HEK293 (cell line): Measurements from ENCODE around the gene ZFTA.
A peak's percentile ranks its signal among the peaks of the same experiment; 100 is the strongest.

Experiments used
- CTCF ChIA-PET: fragments of 350-600 bp; formaldehyde crosslinking; extraction: SDS; loops from one replicate; lab custom pipeline; 2021; ENCODE audit warnings: antibody characterized with exemption; lab: Yijun Ruan, JAX
- POLR2A ChIA-PET: fragments of 300-600 bp; formaldehyde crosslinking; extraction: SDS; loops from one replicate; lab custom pipeline; 2020; ENCODE audit warnings: antibody characterized with exemption, inconsistent platforms; lab: Yijun Ruan, JAX
- H3K27ac ChIP-seq: fragments of 200-500 bp; sonication (Bioruptor generic); 2 replicates; pipeline ENCODE4 v1.5.1; 2014; ENCODE audit warnings: low read depth, low read length, control low read depth, inconsistent platforms; ENCODE audit errors: extremely low read depth
- H3K36me3 ChIP-seq, 2 experiments: fragments of 200-500 bp in 1 of 2; sonication (Bioruptor generic) in 1 of 2; 1 replicate in 1 of 2; 2 replicates in 1 of 2; pipeline ENCODE4 v1.5.1; 2014 to 2017; ENCODE audit warnings: inconsistent platforms in 2 of 2, low read length in 2 of 2; ENCODE audit not compliant: control insufficient read depth in 2 of 2, insufficient read depth in 1 of 2
- H3K4me1 ChIP-seq: fragments of 200-500 bp; sonication (Bioruptor generic); 2 replicates; pipeline ENCODE4 v1.5.1; 2014; ENCODE audit warnings: mild to moderate bottlenecking, low read length, inconsistent platforms; ENCODE audit not compliant: control insufficient read depth, insufficient read depth
- H3K4me3 ChIP-seq: 2 replicates; pipeline ENCODE4 v1.5.1; 2011; ENCODE audit warnings: low read depth, mild to moderate bottlenecking, control low read depth, low read length, moderate library complexity
- H3K9me3 ChIP-seq: fragments of 200-500 bp; sonication (Bioruptor generic); 2 replicates; pipeline ENCODE4 v1.5.1; 2014; ENCODE audit warnings: low read depth, low read length, inconsistent platforms; ENCODE audit not compliant: control insufficient read depth, insufficient read depth
- BCL11A ChIP-seq: fragments of 450-650 bp; formaldehyde crosslinking; IDR thresholded peaks from 2 replicates; pipeline ENCODE4 v1.5.1; 2016; ENCODE audit warnings: low read depth, missing biosample characterization, missing genetic modification characterization
- HOXA7 ChIP-seq: sonication (generic); formaldehyde crosslinking; IDR thresholded peaks from 2 replicates; pipeline ENCODE4 v1.8.1; 2022; ENCODE audit warnings: missing genetic modification reagents, borderline replicate concordance
- IKZF3 ChIP-seq: fragments of 450-650 bp; IDR thresholded peaks from 2 replicates; pipeline ENCODE4 v1.5.0; 2018; ENCODE audit warnings: missing biosample characterization, mild to moderate bottlenecking, missing genetic modification characterization, moderate library complexity
- KLF8 ChIP-seq: fragments of 450-650 bp; formaldehyde crosslinking; IDR thresholded peaks from 2 replicates; pipeline ENCODE4 v1.5.1; 2016; ENCODE audit warnings: missing biosample characterization, missing genetic modification characterization
- REPIN1 ChIP-seq: fragments of 450-650 bp; formaldehyde crosslinking; IDR thresholded peaks from 2 replicates; pipeline ENCODE4 v1.5.1; 2017; ENCODE audit warnings: missing biosample characterization, missing genetic modification characterization, low read depth
- ZNF184 ChIP-seq: fragments of 450-650 bp; IDR thresholded peaks from 2 replicates; pipeline ENCODE4 v1.5.1; 2018; ENCODE audit warnings: missing biosample characterization, mild to moderate bottlenecking, missing genetic modification characterization
- ZNF202 ChIP-seq: fragments of 450-650 bp; formaldehyde crosslinking; IDR thresholded peaks from 2 replicates; pipeline ENCODE4 v1.5.1; 2016; ENCODE audit warnings: missing biosample characterization, missing genetic modification characterization, borderline replicate concordance
- ZNF449 ChIP-seq: fragments of 450-650 bp; formaldehyde crosslinking; IDR thresholded peaks from 2 replicates; pipeline ENCODE4 v1.5.1; 2017; ENCODE audit warnings: missing biosample characterization, mild to moderate bottlenecking, missing genetic modification characterization, moderate library complexity
- ZNF501 ChIP-seq: fragments of 450-650 bp; formaldehyde crosslinking; IDR thresholded peaks from 2 replicates; pipeline ENCODE4 v1.5.1; 2016; ENCODE audit warnings: missing biosample characterization, missing genetic modification characterization
- ZNF549 ChIP-seq: fragments of 450-650 bp; IDR thresholded peaks from 2 replicates; pipeline ENCODE4 v1.5.1; 2018; ENCODE audit warnings: missing biosample characterization, missing genetic modification characterization, mild to moderate bottlenecking, inconsistent platforms, moderate library complexity
- ZNF561 ChIP-seq: fragments of 450-650 bp; IDR thresholded peaks from 2 replicates; pipeline ENCODE4 v1.5.1; 2018; ENCODE audit warnings: missing biosample characterization, missing genetic modification characterization, borderline replicate concordance
- ZNF830 ChIP-seq: fragments of 450-650 bp; IDR thresholded peaks from 2 replicates; pipeline ENCODE4 v1.5.0; 2018; ENCODE audit warnings: missing biosample characterization, missing genetic modification characterization, low read depth, mild to moderate bottlenecking, moderate library complexity
- TF ChIP-seq, protein P1 (sequence below): fragments of 450-650 bp; formaldehyde crosslinking; optimal IDR thresholded peaks from 2 replicates; pipeline ENCODE3; 2016; ENCODE audit warnings: missing biosample characterization, mild to moderate bottlenecking, missing genetic modification characterization
- TF ChIP-seq, protein P2 (sequence below): fragments of 450-650 bp; formaldehyde crosslinking; IDR thresholded peaks from 2 replicates; pipeline ENCODE4 v1.5.1; 2016; ENCODE audit warnings: missing biosample characterization, missing genetic modification characterization, borderline replicate concordance
- TF ChIP-seq, protein P3 (sequence below): fragments of 450-650 bp; formaldehyde crosslinking; IDR thresholded peaks from 2 replicates; pipeline ENCODE4 v1.5.1; 2016; ENCODE audit warnings: missing biosample characterization, missing genetic modification characterization
- TF ChIP-seq, protein P4 (sequence below): fragments of 450-650 bp; formaldehyde crosslinking; IDR thresholded peaks from 2 replicates; pipeline ENCODE4 v1.5.1; 2017; ENCODE audit warnings: missing biosample characterization, missing genetic modification characterization

ZFTA gene

DNA sequence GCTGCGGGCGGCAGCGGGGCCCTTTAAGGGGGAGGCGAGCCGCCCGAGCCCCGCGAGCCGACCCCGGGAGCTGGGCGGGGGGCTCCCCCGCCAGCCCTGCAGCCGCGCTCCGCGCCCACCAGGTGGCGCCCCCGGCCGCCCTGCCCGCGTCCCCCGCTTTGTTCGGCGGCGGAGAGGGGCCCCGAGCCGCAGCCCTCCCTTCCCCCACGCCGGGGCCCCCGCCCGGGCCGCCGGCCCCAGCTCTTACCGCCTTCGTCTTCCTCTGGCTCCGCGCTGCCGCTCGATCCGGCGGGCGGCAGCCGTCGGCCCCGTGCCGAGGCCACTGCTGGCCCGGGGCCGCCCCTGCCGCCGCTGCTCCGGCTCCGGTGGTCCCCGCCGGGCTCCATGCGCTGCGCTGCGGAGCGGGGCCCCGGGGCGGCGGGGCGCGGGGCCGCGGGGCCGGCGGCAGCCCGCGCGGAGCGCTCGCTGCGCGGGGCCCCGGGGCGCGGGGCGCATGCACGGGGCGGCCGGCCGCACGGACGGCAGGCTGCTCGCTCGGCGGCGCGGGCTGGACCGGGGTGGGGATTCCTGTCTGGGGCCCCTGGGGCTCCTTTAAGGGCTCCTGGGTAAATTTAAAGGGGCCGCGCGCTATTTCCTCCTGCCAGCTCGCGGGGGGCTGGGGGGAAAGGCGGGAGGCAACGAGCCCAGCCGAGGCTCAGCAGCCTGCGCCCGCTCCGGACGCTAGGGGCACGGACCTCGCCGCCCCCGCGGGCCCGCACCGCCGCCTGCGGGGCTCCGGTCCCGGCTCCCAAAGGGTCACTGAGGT lies at the start of gene ZFTA:
TSS of gene ZFTA (minus strand) at position 539 of the 805 bp plus-strand sequence. CDS start at position 386, 153 bp downstream.
- ChIA-PET CTCF (interaction anchor here (0.6 to 2.7 kb wide), 21 partner anchors 8 to 862 kb away, joined by 3 to 14 read pairs (median 4); no protein-coding TSS in a partner anchor), POLR2A (interaction anchor here (1.0 to 2.3 kb wide), 6 partner anchors 11 to 177 kb away, joined by 3 to 10 read pairs (median 6); partner anchors contain the start of genes MARK2 and RTN3)
- Histone ChIP-seq H3K4me3 (peak within 1 kb of the TSS; percentile 51), H3K9me3 (no peaks in the 10 kb centered on the region), H3K27ac (peak within 1 kb of the TSS; percentile 71; the same call in 1 of the 2 replicates), H3K4me1 (no peaks in the 10 kb centered on the region), H3K36me3 (peaks cover 0 to 21% of the 10 kb centered on the region in 2 experiments; a peak in 1 of 3 replicates)
- peak; percentile 30; the same call in 1 of the 2 replicates for TF ChIP-seq ZNF561 (tag by site-specific recombination)
- TF ChIP-seq, protein P1, sequence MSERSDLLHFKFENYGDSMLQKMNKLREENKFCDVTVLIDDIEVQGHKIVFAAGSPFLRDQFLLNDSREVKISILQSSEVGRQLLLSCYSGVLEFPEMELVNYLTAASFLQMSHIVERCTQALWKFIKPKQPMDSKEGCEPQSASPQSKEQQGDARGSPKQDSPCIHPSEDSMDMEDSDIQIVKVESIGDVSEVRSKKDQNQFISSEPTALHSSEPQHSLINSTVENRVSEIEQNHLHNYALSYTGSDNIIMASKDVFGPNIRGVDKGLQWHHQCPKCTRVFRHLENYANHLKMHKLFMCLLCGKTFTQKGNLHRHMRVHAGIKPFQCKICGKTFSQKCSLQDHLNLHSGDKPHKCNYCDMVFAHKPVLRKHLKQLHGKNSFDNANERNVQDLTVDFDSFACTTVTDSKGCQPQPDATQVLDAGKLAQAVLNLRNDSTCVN: peak; percentile 24
- no peak for TF ChIP-seq ZNF449 (tag by site-specific recombination)
- TF ChIP-seq IKZF3 (tag by site-specific recombination): 0 out of 2 replicates have a peak, but pooled peaks have one; percentile 6
- TF ChIP-seq, protein P2, sequence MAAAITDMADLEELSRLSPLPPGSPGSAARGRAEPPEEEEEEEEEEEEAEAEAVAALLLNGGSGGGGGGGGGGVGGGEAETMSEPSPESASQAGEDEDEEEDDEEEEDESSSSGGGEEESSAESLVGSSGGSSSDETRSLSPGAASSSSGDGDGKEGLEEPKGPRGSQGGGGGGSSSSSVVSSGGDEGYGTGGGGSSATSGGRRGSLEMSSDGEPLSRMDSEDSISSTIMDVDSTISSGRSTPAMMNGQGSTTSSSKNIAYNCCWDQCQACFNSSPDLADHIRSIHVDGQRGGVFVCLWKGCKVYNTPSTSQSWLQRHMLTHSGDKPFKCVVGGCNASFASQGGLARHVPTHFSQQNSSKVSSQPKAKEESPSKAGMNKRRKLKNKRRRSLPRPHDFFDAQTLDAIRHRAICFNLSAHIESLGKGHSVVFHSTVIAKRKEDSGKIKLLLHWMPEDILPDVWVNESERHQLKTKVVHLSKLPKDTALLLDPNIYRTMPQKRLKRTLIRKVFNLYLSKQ (tag by site-specific recombination): no peak

DNA sequence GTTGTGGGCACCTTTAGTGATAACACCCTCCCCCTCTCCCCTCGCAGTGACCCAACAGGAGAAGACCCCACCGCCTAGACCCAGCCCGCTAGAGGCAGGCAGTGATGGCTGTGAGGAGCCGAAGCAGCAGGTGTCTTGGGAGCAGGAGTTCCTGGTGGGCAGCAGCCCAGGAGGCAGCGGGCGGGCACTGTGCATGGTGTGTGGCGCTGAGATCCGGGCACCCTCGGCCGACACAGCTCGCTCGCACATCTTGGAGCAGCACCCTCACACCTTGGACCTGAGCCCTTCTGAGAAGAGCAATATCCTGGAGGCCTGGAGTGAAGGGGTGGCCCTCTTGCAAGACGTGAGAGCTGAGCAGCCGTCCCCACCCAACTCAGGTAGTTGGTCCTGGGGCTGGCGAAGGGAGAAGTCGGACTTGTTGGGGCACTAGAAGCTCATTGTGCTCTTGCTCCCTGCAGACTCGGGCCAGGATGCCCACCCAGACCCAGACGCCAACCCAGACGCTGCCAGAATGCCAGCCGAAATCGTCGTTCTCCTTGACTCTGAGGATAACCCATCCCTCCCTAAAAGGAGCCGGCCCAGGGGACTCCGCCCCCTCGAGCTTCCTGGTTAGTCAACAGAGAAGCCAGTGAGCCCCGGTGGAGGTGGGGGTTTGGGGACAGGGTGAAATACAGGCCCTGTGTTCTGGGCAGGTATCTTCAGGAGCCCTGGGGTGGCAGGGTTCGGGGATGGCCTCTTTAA lies 49.4 kb upstream of the ZFTA start:
- Histone ChIP-seq H3K4me3 (no peak overlapping the region), H3K9me3 (no peaks in the 10 kb centered on the region), H3K4me1 (no peaks in the 10 kb centered on the region), H3K27ac (no peak overlapping the region), H3K36me3 (peaks cover 15 to 81% of the 10 kb centered on the region in 2 experiments; a peak in 2 of 3 replicates)
- ChIA-PET CTCF (interaction anchor here (0.9 to 1.5 kb wide), 4 partner anchors 11 to 338 kb away, joined by 3 to 5 read pairs (median 4); no protein-coding TSS in a partner anchor), POLR2A (interaction anchor here (0.6 kb wide), 1 partner anchor 144 kb away, joined by 9 read pairs; no protein-coding TSS in a partner anchor)
- TF ChIP-seq HOXA7 (CRISPR knock-in tag): no peak
- no peak for TF ChIP-seq KLF8 (tag by site-specific recombination)
- no peak for TF ChIP-seq ZNF830 (tag by site-specific recombination)
- no peak for TF ChIP-seq ZNF184 (tag by site-specific recombination)
- TF ChIP-seq ZNF549 (tag by site-specific recombination): no peak
- no peak for TF ChIP-seq ZNF501
- TF ChIP-seq BCL11A (tag by site-specific recombination): no peak
- TF ChIP-seq, protein P3, sequence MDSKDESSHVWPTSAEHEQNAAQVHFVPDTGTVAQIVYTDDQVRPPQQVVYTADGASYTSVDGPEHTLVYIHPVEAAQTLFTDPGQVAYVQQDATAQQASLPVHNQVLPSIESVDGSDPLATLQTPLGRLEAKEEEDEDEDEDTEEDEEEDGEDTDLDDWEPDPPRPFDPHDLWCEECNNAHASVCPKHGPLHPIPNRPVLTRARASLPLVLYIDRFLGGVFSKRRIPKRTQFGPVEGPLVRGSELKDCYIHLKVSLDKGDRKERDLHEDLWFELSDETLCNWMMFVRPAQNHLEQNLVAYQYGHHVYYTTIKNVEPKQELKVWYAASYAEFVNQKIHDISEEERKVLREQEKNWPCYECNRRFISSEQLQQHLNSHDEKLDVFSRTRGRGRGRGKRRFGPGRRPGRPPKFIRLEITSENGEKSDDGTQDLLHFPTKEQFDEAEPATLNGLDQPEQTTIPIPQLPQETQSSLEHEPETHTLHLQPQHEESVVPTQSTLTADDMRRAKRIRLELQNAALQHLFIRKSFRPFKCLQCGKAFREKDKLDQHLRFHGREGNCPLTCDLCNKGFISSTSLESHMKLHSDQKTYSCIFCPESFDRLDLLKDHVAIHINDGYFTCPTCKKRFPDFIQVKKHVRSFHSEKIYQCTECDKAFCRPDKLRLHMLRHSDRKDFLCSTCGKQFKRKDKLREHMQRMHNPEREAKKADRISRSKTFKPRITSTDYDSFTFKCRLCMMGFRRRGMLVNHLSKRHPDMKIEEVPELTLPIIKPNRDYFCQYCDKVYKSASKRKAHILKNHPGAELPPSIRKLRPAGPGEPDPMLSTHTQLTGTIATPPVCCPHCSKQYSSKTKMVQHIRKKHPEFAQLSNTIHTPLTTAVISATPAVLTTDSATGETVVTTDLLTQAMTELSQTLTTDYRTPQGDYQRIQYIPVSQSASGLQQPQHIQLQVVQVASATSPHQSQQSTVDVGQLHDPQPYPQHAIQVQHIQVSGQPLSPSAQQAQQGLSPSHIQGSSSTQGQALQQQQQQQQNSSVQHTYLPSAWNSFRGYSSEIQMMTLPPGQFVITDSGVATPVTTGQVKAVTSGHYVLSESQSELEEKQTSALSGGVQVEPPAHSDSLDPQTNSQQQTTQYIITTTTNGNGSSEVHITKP: no peak
- TF ChIP-seq ZNF202: no peak
- TF ChIP-seq REPIN1 (tag by site-specific recombination): no peak
- TF ChIP-seq, protein P4, sequence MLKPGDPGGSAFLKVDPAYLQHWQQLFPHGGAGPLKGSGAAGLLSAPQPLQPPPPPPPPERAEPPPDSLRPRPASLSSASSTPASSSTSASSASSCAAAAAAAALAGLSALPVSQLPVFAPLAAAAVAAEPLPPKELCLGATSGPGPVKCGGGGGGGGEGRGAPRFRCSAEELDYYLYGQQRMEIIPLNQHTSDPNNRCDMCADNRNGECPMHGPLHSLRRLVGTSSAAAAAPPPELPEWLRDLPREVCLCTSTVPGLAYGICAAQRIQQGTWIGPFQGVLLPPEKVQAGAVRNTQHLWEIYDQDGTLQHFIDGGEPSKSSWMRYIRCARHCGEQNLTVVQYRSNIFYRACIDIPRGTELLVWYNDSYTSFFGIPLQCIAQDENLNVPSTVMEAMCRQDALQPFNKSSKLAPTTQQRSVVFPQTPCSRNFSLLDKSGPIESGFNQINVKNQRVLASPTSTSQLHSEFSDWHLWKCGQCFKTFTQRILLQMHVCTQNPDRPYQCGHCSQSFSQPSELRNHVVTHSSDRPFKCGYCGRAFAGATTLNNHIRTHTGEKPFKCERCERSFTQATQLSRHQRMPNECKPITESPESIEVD (tag by site-specific recombination): no peak
